Retinal pigment epithelial cell (primary cell): ENCODE results near the gene LRRC59.
"Not testable (repeated sequence)": the region's sequence is repeated elsewhere in the genome, so short reads cannot be mapped to it uniquely, and the experiment has no call there.

Experiments used
- DNase-seq: peaks from one replicate; pipeline ENCODE4 v3.0.0-alpha.2; 2010; ENCODE audit warnings: low read depth
- H3K4me3 ChIP-seq: 2 replicates; pipeline ENCODE4 v1.5.1; 2011; ENCODE audit warnings: mild to moderate bottlenecking, low read length, control low read depth, moderate library complexity
- TF ChIP-seq, protein P1 (sequence below): conservative IDR thresholded peaks from 2 replicates; pipeline ENCODE4 v1.5.1; 2011; ENCODE audit warnings: low read depth, low read length, control low read depth, inconsistent platforms

The LRRC59 gene

DNA sequence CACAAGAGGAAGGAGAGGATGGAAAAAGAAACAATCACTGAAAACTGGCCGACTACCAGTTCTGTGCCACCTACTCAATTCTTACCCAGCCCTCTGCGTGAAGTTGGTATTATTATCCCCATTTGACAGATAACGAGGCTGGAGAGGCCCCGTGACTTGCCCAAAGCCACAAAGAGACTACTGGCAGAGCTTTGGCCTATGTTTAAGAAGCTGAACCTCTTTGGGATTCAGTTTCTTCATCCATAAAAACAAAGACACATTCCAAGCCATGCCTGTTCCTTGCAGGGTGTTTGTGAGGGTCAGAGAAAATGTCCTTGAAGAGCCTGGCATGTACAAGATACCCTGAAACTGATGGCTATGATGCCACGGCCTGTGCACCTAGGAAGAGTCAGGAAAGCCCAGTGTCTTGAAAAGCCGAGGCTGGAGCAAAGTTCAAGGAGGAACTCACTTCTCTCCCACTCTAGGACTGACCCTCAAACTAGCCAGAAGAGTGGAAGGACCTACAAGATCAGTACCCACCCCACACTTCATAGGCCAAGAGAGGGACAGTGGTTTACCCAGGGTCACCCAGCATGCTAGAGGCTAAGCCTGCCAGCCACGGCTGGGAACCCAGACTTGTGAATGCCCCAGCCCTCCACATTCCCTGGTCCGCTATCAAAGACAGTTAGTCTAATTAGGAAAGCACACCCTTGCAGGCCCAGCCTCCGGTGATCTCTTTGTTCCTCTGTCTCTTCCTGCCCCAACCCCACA, 27.1 kb upstream of the LRRC59 start:
- TF ChIP-seq, protein P1, sequence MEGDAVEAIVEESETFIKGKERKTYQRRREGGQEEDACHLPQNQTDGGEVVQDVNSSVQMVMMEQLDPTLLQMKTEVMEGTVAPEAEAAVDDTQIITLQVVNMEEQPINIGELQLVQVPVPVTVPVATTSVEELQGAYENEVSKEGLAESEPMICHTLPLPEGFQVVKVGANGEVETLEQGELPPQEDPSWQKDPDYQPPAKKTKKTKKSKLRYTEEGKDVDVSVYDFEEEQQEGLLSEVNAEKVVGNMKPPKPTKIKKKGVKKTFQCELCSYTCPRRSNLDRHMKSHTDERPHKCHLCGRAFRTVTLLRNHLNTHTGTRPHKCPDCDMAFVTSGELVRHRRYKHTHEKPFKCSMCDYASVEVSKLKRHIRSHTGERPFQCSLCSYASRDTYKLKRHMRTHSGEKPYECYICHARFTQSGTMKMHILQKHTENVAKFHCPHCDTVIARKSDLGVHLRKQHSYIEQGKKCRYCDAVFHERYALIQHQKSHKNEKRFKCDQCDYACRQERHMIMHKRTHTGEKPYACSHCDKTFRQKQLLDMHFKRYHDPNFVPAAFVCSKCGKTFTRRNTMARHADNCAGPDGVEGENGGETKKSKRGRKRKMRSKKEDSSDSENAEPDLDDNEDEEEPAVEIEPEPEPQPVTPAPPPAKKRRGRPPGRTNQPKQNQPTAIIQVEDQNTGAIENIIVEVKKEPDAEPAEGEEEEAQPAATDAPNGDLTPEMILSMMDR = no peak
- no peak overlapping the region for H3K4me3 ChIP-seq
- no peak for DNase-seq

DNA sequence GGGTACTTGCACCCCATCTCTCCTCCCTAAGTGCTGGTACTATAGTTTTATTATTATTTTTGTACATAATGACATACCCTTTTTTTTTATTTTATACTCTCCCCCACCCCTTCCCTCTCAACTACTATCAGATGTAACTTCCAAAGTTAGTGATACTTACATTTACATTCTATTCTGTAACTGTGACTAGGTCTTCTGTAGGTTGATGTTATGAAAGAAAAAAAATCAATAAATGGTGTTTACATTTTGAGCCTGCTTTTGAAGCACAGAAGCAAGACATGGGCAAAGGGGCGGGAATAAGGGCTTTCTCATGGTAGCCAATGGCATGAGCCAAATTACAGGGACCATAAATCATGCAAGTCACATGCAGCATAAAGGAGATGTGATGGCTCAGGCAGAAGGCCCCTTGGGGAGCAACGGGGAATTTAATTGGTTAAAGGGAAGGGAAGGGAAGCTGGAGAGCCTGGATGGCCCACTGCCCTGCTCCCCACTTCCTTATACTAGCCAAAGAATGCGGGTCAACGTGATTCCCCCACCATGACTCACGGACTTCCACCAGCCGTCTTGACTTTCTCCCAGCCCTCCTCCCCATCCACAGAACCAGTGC, 26.3 kb upstream of the LRRC59 start:
- peak; percentile 72 for DNase-seq
- H3K4me3 ChIP-seq = no peak overlapping the region
- TF ChIP-seq, protein P1 = no peak

DNA sequence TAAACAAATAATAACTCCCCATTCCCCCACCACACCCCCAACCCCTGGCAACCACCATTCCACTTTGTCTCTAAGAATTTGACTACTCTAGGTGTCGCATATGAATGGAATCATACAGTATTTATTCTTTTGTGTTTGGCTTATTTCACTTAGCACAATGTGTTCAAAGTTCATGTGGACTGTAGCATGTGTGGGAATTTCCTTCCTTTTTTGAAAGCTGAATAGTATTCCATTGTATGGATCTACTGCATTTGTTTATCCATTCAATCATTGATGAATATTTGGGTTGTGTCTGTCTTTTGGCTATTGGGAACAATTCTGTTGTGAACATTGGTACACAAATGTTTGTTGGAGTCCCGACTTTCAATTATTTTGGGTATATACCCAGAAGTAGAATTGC, 25.4 kb upstream of the LRRC59 start:
- TF ChIP-seq, protein P1 = no peak
- no peak for DNase-seq
- H3K4me3 ChIP-seq = no peak overlapping the region

DNA sequence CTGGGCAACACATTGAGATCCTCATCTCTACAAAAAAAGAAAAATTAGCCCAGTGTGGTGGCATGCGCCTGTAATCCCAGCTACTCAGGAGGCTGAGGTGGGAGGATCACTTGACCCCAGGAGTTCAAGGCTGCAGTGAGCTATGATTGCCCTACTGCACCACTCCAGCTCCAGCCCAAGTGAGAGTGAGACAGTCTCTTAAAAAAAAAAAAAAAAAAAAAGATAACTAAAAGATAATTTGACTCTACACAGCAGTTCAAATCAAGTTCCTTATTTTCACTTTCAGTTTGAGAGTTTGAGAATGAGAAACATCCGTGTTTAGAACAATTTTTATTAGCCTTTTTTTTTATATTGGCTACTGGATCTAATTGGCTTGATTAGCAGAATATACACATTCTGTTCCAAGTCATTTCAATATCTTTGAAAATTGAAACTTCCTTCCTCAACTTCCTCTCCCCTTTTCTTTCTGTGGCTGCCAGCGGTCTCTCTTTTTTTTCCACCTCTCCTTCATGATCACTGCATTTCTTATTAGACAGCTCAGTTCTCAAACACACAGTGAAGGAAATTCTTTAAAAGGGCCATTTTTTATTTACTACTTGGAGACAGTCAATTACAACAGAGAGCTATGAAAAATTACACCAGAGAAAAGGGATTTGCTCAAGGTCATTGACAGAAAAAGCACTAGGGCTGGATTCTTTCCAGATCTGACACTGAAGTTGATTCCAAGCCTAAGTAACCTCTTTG, 24.2 kb upstream of the LRRC59 start:
- DNase-seq = no peak
- no peak overlapping the region for H3K4me3 ChIP-seq
- TF ChIP-seq, protein P1 = no peak

DNA sequence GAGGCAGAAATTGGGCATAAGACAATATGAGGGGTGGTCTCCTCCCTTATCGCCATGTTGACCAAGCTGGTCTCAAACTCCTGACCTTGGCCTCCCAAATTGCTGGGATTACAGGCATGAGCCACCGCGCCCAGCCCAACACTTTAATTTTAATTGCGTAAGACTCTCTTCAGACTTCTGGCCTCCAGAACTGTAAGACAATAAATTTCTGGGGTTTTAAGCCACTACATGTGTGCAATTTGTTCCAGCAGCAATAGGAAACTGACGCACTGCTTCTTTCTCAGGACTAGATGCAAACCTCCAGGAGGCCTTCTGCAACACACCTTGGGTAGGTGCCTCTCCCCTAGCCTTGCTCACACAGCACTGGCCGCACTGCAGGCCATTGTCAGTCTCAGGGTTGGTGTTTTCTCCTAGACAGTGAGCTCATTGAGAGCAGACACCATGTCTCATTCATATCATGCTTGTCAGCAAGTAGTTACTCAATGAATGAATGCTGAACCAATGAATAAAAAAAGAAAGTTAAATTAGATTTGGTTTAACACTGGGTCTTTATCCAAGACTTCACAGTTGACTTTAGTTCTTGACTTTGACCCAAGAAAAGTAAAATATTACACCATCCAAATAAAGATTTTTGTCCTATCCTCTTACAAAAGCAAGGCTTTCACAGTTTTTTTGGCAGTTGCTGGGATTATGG, 23.2 kb upstream of the LRRC59 start:
- no peak for DNase-seq
- no peak overlapping the region for H3K4me3 ChIP-seq
- TF ChIP-seq, protein P1 = no peak

DNA sequence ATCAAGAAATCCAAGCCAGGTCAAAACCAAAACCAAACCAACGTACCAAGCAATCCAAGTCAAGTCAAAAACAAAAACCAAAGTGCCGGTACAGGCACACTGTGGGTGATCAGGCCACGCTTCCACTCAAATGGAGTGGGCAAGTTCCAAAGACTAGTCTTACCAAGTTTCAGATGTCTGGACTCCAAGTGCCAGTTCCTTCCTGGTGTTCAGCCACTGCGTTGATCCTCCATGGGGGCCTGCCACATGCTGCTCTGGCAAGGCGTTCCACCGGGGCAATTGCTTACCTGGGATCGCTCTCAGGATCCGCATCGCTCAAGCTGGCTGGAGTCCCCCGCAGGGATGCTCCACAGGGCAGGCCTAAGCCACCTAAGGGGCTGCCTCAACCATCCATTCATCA, 22.3 kb upstream of the LRRC59 start:
- not testable (repeated sequence) for H3K4me3 ChIP-seq, DNase-seq

DNA sequence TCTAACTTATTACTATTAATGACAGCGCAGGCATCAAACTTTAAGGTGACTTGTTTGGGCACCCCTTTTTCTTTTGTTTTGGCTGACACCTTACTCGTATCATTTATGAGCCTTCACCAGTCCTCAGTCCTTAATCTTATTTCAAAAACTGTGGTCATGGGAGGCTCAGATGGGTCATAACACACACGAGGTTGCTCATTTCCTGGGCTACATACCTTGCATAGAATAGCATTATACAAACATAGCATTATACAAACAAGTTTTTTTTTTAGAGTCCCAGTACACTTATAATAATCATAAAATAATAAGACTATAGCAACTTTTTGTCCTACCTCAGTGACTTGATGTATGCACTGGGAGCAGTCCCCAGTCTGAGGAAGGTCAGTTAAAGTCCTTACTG, 17.5 kb upstream of the LRRC59 start:
- no peak overlapping the region for H3K4me3 ChIP-seq
- DNase-seq = no peak
- TF ChIP-seq, protein P1 = no peak
